ENCODE data around the gene UGT1A5. TPM values are rescaled to one million over a fixed set of nuclear protein-coding genes. Genes with fewer than 3 reads are reported as not detected.

The UGT1A5 gene
- polyA plus RNA-seq, 1 donor (not counting 4 experiments of a cell fraction or from before 2014, with no cell fraction given), result 1.3 TPM

- no peaks in the 10 kb centered on the region for H4K20me1 ChIP-seq (ENCODE audit: control insufficient read depth, extremely low read depth, insufficient read depth, low read length)
- FAIRE-seq (no peak), DNase-seq (ENCODE audit: low read depth, low spot score) (no peak)
- peaks cover 11 to 15% of the 10 kb centered on the region in 2 experiments for H3K36me3 ChIP-seq (ENCODE audit: control insufficient read depth in 2 of 2, extremely low read depth in 1 of 2, insufficient read depth in 2 of 2, low read length in 2 of 2)
- no peak overlapping the region for H3K9ac ChIP-seq (ENCODE audit: control insufficient read depth, extremely low read depth, insufficient read depth, low read length)
- no peaks in the 10 kb centered on the region for H3K27me3 ChIP-seq (ENCODE audit: control insufficient read depth, extremely low read depth, insufficient read depth, low read length)
- TF ChIP-seq, protein P1, sequence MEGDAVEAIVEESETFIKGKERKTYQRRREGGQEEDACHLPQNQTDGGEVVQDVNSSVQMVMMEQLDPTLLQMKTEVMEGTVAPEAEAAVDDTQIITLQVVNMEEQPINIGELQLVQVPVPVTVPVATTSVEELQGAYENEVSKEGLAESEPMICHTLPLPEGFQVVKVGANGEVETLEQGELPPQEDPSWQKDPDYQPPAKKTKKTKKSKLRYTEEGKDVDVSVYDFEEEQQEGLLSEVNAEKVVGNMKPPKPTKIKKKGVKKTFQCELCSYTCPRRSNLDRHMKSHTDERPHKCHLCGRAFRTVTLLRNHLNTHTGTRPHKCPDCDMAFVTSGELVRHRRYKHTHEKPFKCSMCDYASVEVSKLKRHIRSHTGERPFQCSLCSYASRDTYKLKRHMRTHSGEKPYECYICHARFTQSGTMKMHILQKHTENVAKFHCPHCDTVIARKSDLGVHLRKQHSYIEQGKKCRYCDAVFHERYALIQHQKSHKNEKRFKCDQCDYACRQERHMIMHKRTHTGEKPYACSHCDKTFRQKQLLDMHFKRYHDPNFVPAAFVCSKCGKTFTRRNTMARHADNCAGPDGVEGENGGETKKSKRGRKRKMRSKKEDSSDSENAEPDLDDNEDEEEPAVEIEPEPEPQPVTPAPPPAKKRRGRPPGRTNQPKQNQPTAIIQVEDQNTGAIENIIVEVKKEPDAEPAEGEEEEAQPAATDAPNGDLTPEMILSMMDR (optimal IDR thresholded peaks at IDR 0.05 in 1 of 3, IDR thresholded peaks at IDR 0.05 in 1 of 3, conservative IDR thresholded peaks at IDR 0.05 in 1 of 3; ENCODE audit: extremely low read depth in 1 of 3, insufficient read depth in 2 of 3, low read length in 3 of 3), result no peak
- TF ChIP-seq EZH2 (IDR thresholded peaks at IDR 0.05; ENCODE audit: low read length), result no peak
- peaks cover 3% of the 10 kb centered on the region for H3K9me3 ChIP-seq (ENCODE audit: control insufficient read depth, low read depth, low read length)
- H2AFZ ChIP-seq (ENCODE audit: control insufficient read depth, low read length), result no peak overlapping the region
- no peak overlapping the region for H3K27ac ChIP-seq (ENCODE audit: control insufficient read depth, insufficient read depth, low read length)
- no peaks in the 10 kb centered on the region for H3K4me1 ChIP-seq (ENCODE audit: control insufficient read depth, extremely low read depth, insufficient read depth, low read length)
- H3K79me2 ChIP-seq (ENCODE audit: control insufficient read depth, insufficient read depth, low read length), result no peaks in the 10 kb centered on the region
- no peak overlapping the region for H3K4me2 ChIP-seq (ENCODE audit: control insufficient read depth, extremely low read depth, insufficient read depth, low read depth, low read length)
- H3K9me1 ChIP-seq (ENCODE audit: control insufficient read depth, extremely low read depth, insufficient read depth, low read length), result no peaks in the 10 kb centered on the region
- H3K4me3 ChIP-seq (ENCODE audit: control insufficient read depth in 2 of 3, extremely low read depth in 1 of 3, insufficient read depth in 2 of 3, low read depth in 1 of 3, low read length in 3 of 3), result no peak overlapping the region
- dilution Hi-C loops (cut with MboI; ENCODE audit: extremely low pct_ligation_motif_present, low sequenced_read_pairs), result no loop called here
Observed at GRCh38 chr2:233773854-233774253, 61.1 kb downstream of the UGT1A5 start.

DNA sequence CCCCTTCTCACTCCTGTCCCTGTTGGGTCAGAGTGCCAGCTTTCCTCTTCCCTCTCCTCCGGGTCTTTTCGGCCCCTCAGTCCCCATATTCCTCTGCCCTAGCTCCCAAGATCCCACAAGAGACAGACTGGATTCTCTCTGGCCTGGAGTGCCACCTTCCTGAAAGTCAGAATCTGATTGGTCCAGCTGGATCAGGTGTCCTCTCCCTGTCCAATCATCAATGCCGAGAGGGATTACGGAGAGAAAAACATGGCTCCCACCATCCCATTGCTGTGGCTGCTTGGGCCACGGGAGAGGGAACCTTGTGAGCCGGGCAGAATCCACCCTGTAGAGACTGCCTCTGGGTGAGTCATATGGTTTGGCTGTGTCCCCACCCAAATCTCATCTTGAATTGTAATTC lies 62.7 kb downstream of the UGT1A5 start:
- no peak overlapping the region for H2AFZ ChIP-seq (ENCODE audit: control insufficient read depth, low read length)
- DNase-seq (ENCODE audit: low read depth, low spot score) (no peak), FAIRE-seq (no peak)
- H3K79me2 ChIP-seq (ENCODE audit: control insufficient read depth, insufficient read depth, low read length), result no peaks in the 10 kb centered on the region
- H3K27ac ChIP-seq (ENCODE audit: control insufficient read depth, insufficient read depth, low read length), result no peak overlapping the region
- H4K20me1 ChIP-seq (ENCODE audit: control insufficient read depth, extremely low read depth, insufficient read depth, low read length), result no peaks in the 10 kb centered on the region
- H3K9ac ChIP-seq (ENCODE audit: control insufficient read depth, extremely low read depth, insufficient read depth, low read length), result no peak overlapping the region
- H3K36me3 ChIP-seq (ENCODE audit: control insufficient read depth in 2 of 2, extremely low read depth in 1 of 2, insufficient read depth in 2 of 2, low read length in 2 of 2), result peaks cover 0 to 9% of the 10 kb centered on the region in 2 experiments
- no peaks in the 10 kb centered on the region for H3K27me3 ChIP-seq (ENCODE audit: control insufficient read depth, extremely low read depth, insufficient read depth, low read length)
- dilution Hi-C loops (cut with MboI; ENCODE audit: extremely low pct_ligation_motif_present, low sequenced_read_pairs), result no loop called here
- H3K9me1 ChIP-seq (ENCODE audit: control insufficient read depth, extremely low read depth, insufficient read depth, low read length), result no peaks in the 10 kb centered on the region
- no peak overlapping the region for H3K4me2 ChIP-seq (ENCODE audit: control insufficient read depth, extremely low read depth, insufficient read depth, low read depth, low read length)
- no peaks in the 10 kb centered on the region for H3K4me1 ChIP-seq (ENCODE audit: control insufficient read depth, extremely low read depth, insufficient read depth, low read length)
- no peak overlapping the region for H3K4me3 ChIP-seq (ENCODE audit: control insufficient read depth in 2 of 3, extremely low read depth in 1 of 3, insufficient read depth in 2 of 3, low read depth in 1 of 3, low read length in 3 of 3)
- TF ChIP-seq, protein P1 (optimal IDR thresholded peaks at IDR 0.05 in 1 of 3, IDR thresholded peaks at IDR 0.05 in 1 of 3, conservative IDR thresholded peaks at IDR 0.05 in 1 of 3; ENCODE audit: extremely low read depth in 1 of 3, insufficient read depth in 2 of 3, low read length in 3 of 3), result no peak
- no peak for TF ChIP-seq EZH2 (IDR thresholded peaks at IDR 0.05; ENCODE audit: low read length)
- peaks cover 3% of the 10 kb centered on the region for H3K9me3 ChIP-seq (ENCODE audit: control insufficient read depth, low read depth, low read length)

All from keratinocyte (primary cell).